IPS-20b (cell line): ENCODE measurements around the gene SDS.

Experiments
- H3K27ac ChIP-seq: one replicate; pipeline ENCODE4 v1.5.1; 2013; ENCODE audit warnings: low read length
- H3K27me3 ChIP-seq: 2 replicates; pipeline ENCODE4 v1.6.1; 2013; ENCODE audit warnings: mild to moderate bottlenecking, low read length, inconsistent platforms; ENCODE audit not compliant: insufficient read depth
- H3K36me3 ChIP-seq: 2 replicates; pipeline ENCODE4 v1.6.1; 2013; ENCODE audit warnings: low read depth, mild to moderate bottlenecking, inconsistent platforms, low read length, moderate library complexity; ENCODE audit not compliant: insufficient read depth
- H3K4me1 ChIP-seq: 2 replicates; pipeline ENCODE4 v1.6.1; 2013; ENCODE audit warnings: mild to moderate bottlenecking, control low read depth, inconsistent platforms, low read length, moderate library complexity; ENCODE audit not compliant: insufficient read depth
- H3K4me3 ChIP-seq: 2 replicates; pipeline ENCODE4 v1.5.1; 2013; ENCODE audit warnings: mild to moderate bottlenecking, low read length, inconsistent platforms
- H3K9ac ChIP-seq: 2 replicates; pipeline ENCODE4 v1.6.1; 2013; ENCODE audit warnings: low read depth, mild to moderate bottlenecking, inconsistent platforms, low read length, moderate library complexity
- H3K9me3 ChIP-seq: 2 replicates; pipeline ENCODE4 v1.6.1; 2013; ENCODE audit warnings: mild to moderate bottlenecking, low read depth, low read length, inconsistent platforms; ENCODE audit not compliant: insufficient read depth

Gene SDS

DNA sequence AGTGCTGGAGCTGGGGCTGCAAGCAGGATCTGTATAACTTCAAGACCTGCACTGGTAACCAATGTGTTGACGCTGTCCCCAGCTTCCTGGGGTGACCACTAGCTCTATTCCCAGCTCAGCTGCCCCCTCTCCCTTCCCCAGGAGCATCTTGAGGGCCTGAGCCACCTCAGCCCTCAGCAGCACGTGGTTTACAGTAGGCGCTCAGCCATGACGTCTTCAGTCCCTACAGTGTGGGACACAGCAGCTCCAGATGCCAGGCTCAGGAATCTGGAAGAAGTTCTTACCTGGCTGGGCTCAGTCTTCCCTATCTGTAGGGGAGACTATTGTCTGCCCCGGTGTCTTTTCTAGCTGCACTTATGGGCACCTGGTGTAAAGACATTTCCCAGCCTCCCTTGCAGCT, 8.6 kb downstream of the SDS start:
- no peak overlapping the region for H3K4me3 ChIP-seq
- no peaks in the 10 kb centered on the region for H3K9me3 ChIP-seq
- H3K27me3 ChIP-seq, result no peaks in the 10 kb centered on the region
- no peak overlapping the region for H3K9ac ChIP-seq
- peaks cover 5% of the 10 kb centered on the region; the same call in 1 of the 2 replicates for H3K36me3 ChIP-seq
- H3K27ac ChIP-seq, result no peak overlapping the region
- no peaks in the 10 kb centered on the region for H3K4me1 ChIP-seq

DNA sequence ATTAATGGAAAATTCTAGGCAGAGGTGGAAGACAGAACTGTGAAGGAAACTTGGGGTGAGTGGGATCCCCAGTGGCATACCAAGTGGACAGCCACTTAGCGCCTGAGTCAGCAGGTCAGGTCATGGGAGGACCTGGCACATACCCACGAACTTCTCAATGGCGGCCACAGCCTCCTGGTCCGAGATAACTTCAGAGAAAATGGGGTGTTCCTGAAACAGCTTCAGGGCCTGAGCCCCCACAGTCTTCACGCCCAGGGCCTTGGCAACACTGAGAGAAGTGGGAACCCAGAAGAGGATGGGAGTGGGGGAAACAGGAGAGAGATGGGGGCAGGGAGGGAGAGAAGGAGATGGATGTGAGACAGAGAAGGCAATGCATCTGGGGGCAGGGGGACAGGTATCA, 9.9 kb downstream of the SDS start:
- Histone ChIP-seq H3K9me3 (no peaks in the 10 kb centered on the region), H3K36me3 (peaks cover 7% of the 10 kb centered on the region; the same call in 1 of the 2 replicates), H3K27me3 (no peaks in the 10 kb centered on the region), H3K9ac (no peak overlapping the region), H3K27ac (no peak overlapping the region), H3K4me1 (no peaks in the 10 kb centered on the region), H3K4me3 (no peak overlapping the region)

DNA sequence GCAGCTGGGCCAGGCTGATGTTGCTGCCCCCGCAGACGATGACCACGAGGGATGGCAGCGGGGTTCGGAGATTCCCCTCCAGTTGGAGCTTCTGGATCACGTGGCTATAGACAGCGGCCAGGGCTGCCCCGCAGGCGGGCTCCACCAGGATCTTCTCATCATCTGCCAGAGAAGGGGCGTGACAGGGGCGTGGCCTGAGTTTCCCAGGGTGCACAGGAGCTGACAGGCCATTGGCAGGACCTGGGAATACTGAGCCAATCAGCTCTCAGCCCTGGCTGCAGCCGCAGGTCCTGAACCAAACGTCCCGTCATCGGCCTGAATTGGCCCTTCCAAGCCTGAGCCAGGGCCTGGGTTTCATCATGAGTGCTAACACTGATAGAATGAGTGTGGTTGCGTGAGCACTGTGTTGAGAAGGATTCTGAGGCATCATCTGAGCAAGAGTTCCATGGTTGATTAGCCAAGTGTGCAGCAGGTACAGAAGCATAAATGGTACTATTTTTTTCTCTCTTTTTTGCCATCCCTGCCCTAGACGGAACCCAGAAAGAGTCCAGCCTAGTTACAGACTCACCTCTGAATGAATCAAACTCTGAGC, 10.6 kb downstream of the SDS start:
- Histone ChIP-seq H3K27me3 (no peaks in the 10 kb centered on the region), H3K9ac (no peak overlapping the region), H3K4me1 (no peaks in the 10 kb centered on the region), H3K27ac (no peak overlapping the region), H3K36me3 (peaks cover 7% of the 10 kb centered on the region; the same call in 1 of the 2 replicates), H3K4me3 (no peak overlapping the region), H3K9me3 (no peaks in the 10 kb centered on the region)

DNA sequence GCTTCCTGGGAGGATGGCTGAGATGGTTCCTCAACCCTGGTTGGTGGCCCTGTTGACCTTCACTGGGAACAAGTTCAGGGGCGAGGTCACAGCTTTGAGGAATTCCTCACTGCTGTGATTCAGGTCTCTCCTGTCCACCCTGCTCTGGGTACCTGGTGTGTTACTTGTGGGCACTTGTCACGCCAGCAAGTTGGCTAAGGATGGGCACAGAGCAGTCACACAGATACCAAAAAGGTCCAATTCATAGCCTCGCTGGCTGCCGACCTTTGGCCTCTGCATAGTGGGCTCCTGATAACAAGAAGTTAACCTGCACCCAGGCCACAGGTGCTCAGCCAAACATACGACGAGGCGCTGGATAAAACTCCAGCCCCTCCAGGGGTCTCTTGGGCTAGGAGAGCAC, 11.2 kb downstream of the SDS start:
- no peaks in the 10 kb centered on the region for H3K4me1 ChIP-seq
- no peak overlapping the region for H3K4me3 ChIP-seq
- no peak overlapping the region for H3K27ac ChIP-seq
- no peaks in the 10 kb centered on the region for H3K9me3 ChIP-seq
- no peaks in the 10 kb centered on the region for H3K27me3 ChIP-seq
- no peak overlapping the region for H3K9ac ChIP-seq
- H3K36me3 ChIP-seq, result peaks cover 11% of the 10 kb centered on the region

DNA sequence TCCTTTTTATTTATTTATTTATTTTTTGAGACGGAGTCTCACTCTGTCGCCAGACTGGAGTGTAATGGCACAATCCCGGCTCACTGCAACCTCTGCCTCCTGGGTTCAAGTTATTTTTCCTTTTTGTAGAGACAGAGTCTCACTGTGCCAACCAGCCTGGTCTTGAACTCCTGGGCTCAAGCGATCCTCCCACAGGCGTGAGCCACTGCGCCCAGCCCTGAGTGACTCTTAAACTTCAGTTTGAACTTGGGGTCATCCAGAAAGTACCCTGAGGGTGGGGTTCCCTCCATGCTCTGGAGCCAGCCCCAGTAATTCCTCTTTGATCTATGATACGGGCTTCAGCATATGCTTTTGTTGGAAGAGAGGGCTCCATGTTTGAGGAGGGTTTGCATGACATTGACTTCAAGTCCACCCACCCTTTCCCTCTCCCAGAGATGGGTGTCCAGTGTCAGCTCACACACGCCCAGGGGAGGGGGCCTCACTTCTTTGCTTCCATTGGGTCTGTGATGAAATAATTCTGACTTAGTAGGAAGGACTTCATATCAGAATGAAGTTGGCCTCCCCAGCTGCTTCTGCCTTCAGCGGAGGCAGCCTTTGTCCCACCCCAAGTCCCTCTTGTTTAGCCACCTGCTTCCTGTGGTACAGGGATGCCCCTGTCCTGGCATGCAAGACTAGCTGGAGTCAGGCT, 11.9 kb downstream of the SDS start:
- no peaks in the 10 kb centered on the region for H3K27me3 ChIP-seq
- H3K9me3 ChIP-seq, result no peaks in the 10 kb centered on the region
- no peaks in the 10 kb centered on the region for H3K4me1 ChIP-seq
- H3K36me3 ChIP-seq, result peaks cover 18% of the 10 kb centered on the region
- no peak overlapping the region for H3K27ac ChIP-seq
- no peak overlapping the region for H3K4me3 ChIP-seq
- H3K9ac ChIP-seq, result no peak overlapping the region

DNA sequence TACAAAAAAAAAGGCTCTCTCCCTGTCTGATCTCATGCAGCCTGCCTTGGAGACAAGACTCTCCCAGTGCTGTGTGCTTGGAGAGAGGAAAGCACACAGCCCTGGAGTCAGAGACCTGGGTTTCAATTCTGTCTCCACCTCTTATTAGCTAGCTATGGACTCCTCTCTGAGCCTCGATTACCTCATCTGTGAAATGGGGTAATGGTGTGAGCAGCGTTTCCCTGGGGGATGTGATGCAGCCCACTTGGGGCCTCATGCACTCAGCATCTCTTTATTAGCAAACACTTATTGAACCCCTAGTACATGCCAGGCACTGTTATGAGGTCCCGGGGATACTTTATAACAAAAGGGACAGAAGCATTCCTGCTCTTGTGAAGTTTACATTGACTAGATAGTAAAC, 12.5 kb downstream of the SDS start:
- no peak overlapping the region for H3K9ac ChIP-seq
- H3K27ac ChIP-seq, result no peak overlapping the region
- H3K36me3 ChIP-seq, result peaks cover 21% of the 10 kb centered on the region
- H3K4me1 ChIP-seq, result no peaks in the 10 kb centered on the region
- no peak overlapping the region for H3K4me3 ChIP-seq
- H3K9me3 ChIP-seq, result no peaks in the 10 kb centered on the region
- H3K27me3 ChIP-seq, result no peaks in the 10 kb centered on the region

DNA sequence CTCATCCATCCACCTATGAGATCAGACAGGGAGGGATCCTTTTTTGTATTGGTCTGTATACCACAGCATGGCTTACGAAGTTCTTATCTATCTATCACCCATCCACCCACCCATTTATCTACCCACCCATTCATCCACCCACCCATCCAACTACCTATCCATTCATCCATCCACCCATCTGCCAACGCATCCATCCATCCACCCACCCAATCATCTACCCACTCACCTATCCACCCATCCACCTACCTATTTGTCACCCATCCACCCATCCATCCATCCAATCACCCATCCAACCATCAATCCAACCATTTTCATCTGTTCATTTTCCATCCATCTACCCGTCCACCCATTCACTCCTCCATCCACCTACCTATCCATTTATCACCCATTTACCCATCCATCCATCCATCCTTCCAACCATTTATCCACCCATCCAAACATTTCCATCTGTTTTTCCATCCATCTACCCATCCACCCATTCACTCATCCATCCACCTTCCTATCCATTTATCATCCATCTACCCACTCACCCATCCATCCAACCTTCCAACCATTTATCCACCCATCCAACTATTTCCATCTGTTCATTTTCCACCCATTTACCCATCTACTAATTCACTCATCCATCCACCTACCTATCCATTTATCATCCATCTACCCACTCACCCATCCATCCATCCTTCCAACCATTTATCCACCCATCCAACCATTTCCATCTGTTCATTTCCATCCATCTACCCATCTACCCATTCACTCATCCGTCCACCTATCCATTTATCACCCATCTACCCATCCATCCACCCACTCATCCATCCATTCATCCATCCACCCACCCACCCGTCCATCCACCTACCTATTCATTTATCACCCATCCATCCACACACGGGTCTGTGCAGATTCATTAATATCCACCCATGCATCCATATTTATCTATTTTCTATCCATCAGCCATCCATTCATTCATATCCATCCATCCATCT, 13.3 kb downstream of the SDS start:
- no peak overlapping the region for H3K4me3 ChIP-seq
- H3K36me3 ChIP-seq, result peaks cover 21% of the 10 kb centered on the region
- no peaks in the 10 kb centered on the region for H3K9me3 ChIP-seq
- no peaks in the 10 kb centered on the region for H3K27me3 ChIP-seq
- no peak overlapping the region for H3K27ac ChIP-seq
- H3K9ac ChIP-seq, result no peak overlapping the region
- no peaks in the 10 kb centered on the region for H3K4me1 ChIP-seq

DNA sequence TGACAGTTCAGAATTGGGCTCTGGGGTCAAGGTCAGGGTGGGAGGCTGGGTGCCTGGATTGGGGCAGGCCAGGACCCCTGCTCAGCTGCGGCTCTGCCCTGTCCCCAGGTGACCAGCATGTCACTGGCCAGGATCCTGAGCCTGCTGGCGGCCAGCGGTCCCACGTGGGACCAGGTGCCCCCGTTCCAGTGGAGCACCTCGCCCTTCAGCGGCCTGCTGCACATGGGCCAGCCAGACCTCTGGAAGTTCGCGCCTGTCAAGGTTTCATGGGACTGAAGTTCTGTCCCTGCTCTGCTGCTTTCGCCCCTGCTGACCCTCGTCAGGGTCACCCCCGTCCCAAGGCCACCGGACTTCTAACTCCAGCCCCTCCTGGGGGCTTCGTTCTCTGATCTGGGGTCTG, 15.3 kb downstream of the SDS start:
- H3K9ac ChIP-seq, result no peak overlapping the region
- H3K9me3 ChIP-seq, result no peaks in the 10 kb centered on the region
- no peak overlapping the region for H3K4me3 ChIP-seq
- H3K27ac ChIP-seq, result no peak overlapping the region
- peaks cover 31% of the 10 kb centered on the region for H3K36me3 ChIP-seq
- H3K4me1 ChIP-seq, result no peaks in the 10 kb centered on the region
- no peaks in the 10 kb centered on the region for H3K27me3 ChIP-seq

DNA sequence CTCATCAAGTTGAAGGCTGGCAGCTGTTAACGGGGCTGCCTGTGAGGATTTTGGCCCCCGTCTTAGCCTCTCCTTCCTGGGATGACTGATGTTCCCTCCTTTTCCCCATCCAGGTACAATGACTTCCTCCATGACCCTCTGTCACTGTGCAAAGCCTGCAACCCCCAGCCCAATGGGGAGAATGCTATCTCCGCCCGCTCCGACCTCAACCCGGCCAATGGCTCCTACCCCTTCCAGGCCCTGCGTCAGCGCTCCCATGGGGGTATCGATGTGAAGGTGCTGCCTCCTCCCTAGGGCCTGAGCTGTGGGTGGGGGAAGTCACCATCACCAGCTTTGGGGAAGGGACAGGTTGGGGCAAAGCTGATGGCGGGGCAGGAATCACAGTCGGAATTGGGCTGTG, 16.1 kb downstream of the SDS start:
- Histone ChIP-seq H3K36me3 (peaks cover 31% of the 10 kb centered on the region), H3K27me3 (no peaks in the 10 kb centered on the region), H3K27ac (no peak overlapping the region), H3K4me1 (no peaks in the 10 kb centered on the region), H3K9me3 (no peaks in the 10 kb centered on the region), H3K9ac (no peak overlapping the region), H3K4me3 (no peak overlapping the region)

DNA sequence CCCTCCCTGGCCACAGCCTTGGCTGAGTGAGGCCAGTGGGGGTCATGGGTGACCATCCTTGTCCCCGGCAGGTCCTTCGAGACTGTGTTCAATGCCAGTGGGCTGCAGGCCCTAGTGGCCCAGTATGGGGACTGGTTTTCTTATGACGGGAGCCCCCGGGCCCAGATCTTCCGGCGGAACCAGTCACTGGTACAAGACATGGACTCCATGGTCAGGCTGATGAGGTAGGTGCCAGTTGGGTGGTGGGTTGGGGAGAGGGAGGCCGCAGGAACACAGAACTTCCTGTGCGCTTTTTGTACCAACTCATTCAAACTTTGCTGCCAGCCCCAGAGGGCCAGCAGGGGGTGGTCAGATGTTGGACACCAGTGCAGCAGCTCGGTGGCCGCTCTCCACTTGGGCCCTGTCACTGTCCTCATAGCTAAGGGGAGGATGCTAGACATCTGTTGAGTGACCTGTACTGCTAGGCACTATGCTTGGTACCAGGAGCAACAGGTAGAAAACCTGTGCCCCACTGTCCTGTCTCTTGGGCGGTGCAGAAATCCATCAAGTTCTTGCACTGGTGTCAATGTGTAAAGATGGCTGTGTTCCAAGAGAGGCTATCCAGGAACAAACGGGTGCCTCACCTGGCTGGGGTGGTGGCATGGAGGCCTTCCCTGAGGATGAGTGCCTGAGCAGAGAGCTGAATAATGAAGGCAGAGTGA, 16.7 kb downstream of the SDS start:
- no peaks in the 10 kb centered on the region for H3K9me3 ChIP-seq
- H3K36me3 ChIP-seq, result peaks cover 31% of the 10 kb centered on the region
- H3K9ac ChIP-seq, result no peak overlapping the region
- no peaks in the 10 kb centered on the region for H3K27me3 ChIP-seq
- H3K4me1 ChIP-seq, result no peaks in the 10 kb centered on the region
- H3K4me3 ChIP-seq, result no peak overlapping the region
- no peak overlapping the region for H3K27ac ChIP-seq

DNA sequence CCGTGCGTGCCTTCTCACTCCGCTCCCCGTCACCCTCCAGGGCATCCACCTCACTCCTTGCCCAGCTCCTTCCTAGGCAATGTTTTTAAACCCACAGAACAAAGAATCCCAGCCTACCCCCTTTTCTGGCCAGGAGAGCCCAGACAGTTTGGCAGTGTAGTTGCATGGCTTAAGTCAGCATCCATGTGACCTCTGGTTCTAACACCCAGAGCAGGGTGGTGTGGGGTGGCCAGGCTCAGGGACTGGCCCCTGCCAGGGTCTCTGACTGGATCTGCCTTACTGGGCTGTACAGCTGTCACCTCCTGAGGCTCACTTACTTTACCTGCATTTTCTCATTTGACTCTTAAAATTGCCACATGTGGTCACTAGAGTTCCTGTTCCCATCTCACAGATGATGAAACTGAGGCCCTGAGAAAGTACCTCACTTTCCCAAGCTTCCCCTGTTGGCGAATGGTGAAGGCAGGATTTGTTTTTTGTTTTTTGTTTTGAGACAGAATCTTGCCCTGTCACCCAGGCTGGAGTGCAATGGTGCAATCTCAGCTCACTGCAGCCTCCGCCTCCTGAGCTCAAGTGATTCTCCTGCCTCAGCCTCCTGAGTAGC, 18.3 kb downstream of the SDS start:
- no peaks in the 10 kb centered on the region for H3K4me1 ChIP-seq
- no peaks in the 10 kb centered on the region for H3K9me3 ChIP-seq
- peaks cover 32% of the 10 kb centered on the region for H3K36me3 ChIP-seq
- no peak overlapping the region for H3K9ac ChIP-seq
- no peak overlapping the region for H3K27ac ChIP-seq
- no peaks in the 10 kb centered on the region for H3K27me3 ChIP-seq
- no peak overlapping the region for H3K4me3 ChIP-seq
